Chondrocyte (in vitro differentiated cells): ENCODE data around the gene TEKT5. TPM values are rescaled to one million over a fixed set of nuclear protein-coding genes. Genes with fewer than 3 reads are reported as not detected.

Experiments
- DNase-seq: peaks from one replicate; pipeline ENCODE4 v3.0.0; 2021; ENCODE audit warnings: mixed read lengths, low spot score
- H3K27ac Mint-ChIP-seq: one replicate; pipeline ENCODE4 v1.8.0; 2021; ENCODE audit warnings: mild to moderate bottlenecking, moderate library complexity, mixed read lengths; ENCODE audit not compliant: unreplicated experiment
- H3K27me3 Mint-ChIP-seq: 2 replicates; pipeline ENCODE4 v1.8.0; 2021; ENCODE audit warnings: low read depth, mixed read lengths
- H3K36me3 Mint-ChIP-seq: 2 replicates; pipeline ENCODE4 v1.8.0; 2021; ENCODE audit warnings: low read depth, mixed read lengths
- H3K4me1 Mint-ChIP-seq: 2 replicates; pipeline ENCODE4 v1.8.0; 2021; ENCODE audit warnings: low read depth, mild to moderate bottlenecking, mixed read lengths
- H3K4me3 Mint-ChIP-seq: one replicate; pipeline ENCODE4 v1.8.0; 2021; ENCODE audit warnings: mild to moderate bottlenecking, moderate library complexity, mixed read lengths; ENCODE audit not compliant: unreplicated experiment
- H3K9me3 Mint-ChIP-seq: 2 replicates; pipeline ENCODE4 v1.8.0; 2021; ENCODE audit warnings: low read depth, mixed read lengths
- CTCF ChIP-seq: fragments of 200-600 bp; sonication (generic); IDR thresholded peaks from 2 replicates; pipeline ENCODE4 v1.5.0; 2021; ENCODE audit warnings: antibody characterized with exemption, mild to moderate bottlenecking, moderate library complexity
- total RNA-seq: library from RNA; stranded (reverse); gene quantifications from 3 replicates; pipeline ENCODE4 v1.2.1, GENCODE V29; 2021

TEKT5 gene
- total RNA-seq, 1 donor from 2014 or later, result not detected

GRCh38 chr16:10614685-10615084 is 80.0 kb downstream of the TEKT5 start:
- H3K9me3 Mint-ChIP-seq, result no peaks in the 10 kb centered on the region
- H3K27ac Mint-ChIP-seq, result no peak overlapping the region
- peaks cover 5% of the 10 kb centered on the region for H3K4me1 Mint-ChIP-seq
- no peak for TF ChIP-seq CTCF
- H3K36me3 Mint-ChIP-seq, result no peaks in the 10 kb centered on the region
- H3K27me3 Mint-ChIP-seq, result peaks cover 29% of the 10 kb centered on the region
- no peak overlapping the region for H3K4me3 Mint-ChIP-seq
- no peak for DNase-seq

- no peak for TF ChIP-seq CTCF
- no peaks in the 10 kb centered on the region for H3K9me3 Mint-ChIP-seq
- no peaks in the 10 kb centered on the region for H3K36me3 Mint-ChIP-seq
- no peak overlapping the region for H3K27ac Mint-ChIP-seq
- H3K4me1 Mint-ChIP-seq, result peaks cover 8% of the 10 kb centered on the region
- peaks cover 29% of the 10 kb centered on the region for H3K27me3 Mint-ChIP-seq
- no peak for DNase-seq
- H3K4me3 Mint-ChIP-seq, result no peak overlapping the region
Measured at GRCh38 chr16:10613785-10614485, 80.8 kb downstream of the TEKT5 start.

- no peak overlapping the region for H3K27ac Mint-ChIP-seq
- H3K4me3 Mint-ChIP-seq, result no peak overlapping the region
- H3K9me3 Mint-ChIP-seq, result no peaks in the 10 kb centered on the region
- no peak for DNase-seq
- no peak for TF ChIP-seq CTCF
- peaks cover 8% of the 10 kb centered on the region for H3K4me1 Mint-ChIP-seq
- peaks cover 21% of the 10 kb centered on the region for H3K27me3 Mint-ChIP-seq
- no peaks in the 10 kb centered on the region for H3K36me3 Mint-ChIP-seq
Measured at GRCh38 chr16:10612649-10613179, 82.0 kb downstream of the TEKT5 start.

GRCh38 chr16:10611825-10612342 is 82.8 kb downstream of the TEKT5 start:
- H3K9me3 Mint-ChIP-seq, result no peaks in the 10 kb centered on the region
- no peak for DNase-seq
- peaks cover 3% of the 10 kb centered on the region for H3K4me1 Mint-ChIP-seq
- H3K36me3 Mint-ChIP-seq, result no peaks in the 10 kb centered on the region
- no peak overlapping the region for H3K27ac Mint-ChIP-seq
- H3K27me3 Mint-ChIP-seq, result peaks cover 22% of the 10 kb centered on the region
- H3K4me3 Mint-ChIP-seq, result no peak overlapping the region
- TF ChIP-seq CTCF, result no peak

- H3K4me3 Mint-ChIP-seq, result no peak overlapping the region
- peaks cover 25% of the 10 kb centered on the region for H3K27me3 Mint-ChIP-seq
- no peaks in the 10 kb centered on the region for H3K9me3 Mint-ChIP-seq
- H3K4me1 Mint-ChIP-seq, result peaks cover 3% of the 10 kb centered on the region
- no peak overlapping the region for H3K27ac Mint-ChIP-seq
- TF ChIP-seq CTCF, result no peak
- DNase-seq, result no peak
- H3K36me3 Mint-ChIP-seq, result no peaks in the 10 kb centered on the region
Measured at GRCh38 chr16:10610499-10611184, 84.1 kb downstream of the TEKT5 start.
